ENCODE results near the gene LTBP3.

DNA sequence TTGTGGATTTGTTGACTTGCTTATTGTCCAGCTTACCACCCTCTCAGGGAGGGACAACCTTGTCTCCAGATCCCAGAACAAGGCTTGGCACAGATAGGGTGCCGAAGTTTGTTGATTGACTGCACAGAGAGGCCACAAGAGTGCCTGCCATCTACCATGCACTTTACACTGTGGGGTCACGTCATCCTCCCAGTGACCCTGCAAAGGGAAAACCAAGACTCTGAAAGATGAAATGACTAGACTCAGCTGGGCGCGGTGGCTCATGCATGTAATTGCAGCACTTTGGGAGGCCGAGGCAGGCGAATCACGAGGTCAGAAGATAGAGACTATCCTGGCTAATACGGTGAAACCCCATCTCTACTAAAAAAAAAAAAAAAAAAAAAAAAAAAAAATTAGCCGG is 4.6 kb upstream of the LTBP3 start:
- TF ChIP-seq CTCF (tag by site-specific recombination; IDR thresholded peaks at IDR 0.05), result no peak
- TF ChIP-seq, protein P1, sequence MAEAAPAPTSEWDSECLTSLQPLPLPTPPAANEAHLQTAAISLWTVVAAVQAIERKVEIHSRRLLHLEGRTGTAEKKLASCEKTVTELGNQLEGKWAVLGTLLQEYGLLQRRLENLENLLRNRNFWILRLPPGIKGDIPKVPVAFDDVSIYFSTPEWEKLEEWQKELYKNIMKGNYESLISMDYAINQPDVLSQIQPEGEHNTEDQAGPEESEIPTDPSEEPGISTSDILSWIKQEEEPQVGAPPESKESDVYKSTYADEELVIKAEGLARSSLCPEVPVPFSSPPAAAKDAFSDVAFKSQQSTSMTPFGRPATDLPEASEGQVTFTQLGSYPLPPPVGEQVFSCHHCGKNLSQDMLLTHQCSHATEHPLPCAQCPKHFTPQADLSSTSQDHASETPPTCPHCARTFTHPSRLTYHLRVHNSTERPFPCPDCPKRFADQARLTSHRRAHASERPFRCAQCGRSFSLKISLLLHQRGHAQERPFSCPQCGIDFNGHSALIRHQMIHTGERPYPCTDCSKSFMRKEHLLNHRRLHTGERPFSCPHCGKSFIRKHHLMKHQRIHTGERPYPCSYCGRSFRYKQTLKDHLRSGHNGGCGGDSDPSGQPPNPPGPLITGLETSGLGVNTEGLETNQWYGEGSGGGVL (tag by site-specific recombination; IDR thresholded peaks at IDR 0.05), result no peak
- no peak for TF ChIP-seq ZNF366 (tag by site-specific recombination; conservative IDR thresholded peaks at IDR 0.05)

Measured in HEK293 (cell line).